RWPE2 (cell line): ENCODE measurements around the gene ZNF438.

Experiments used
- ATAC-seq: fragments of 200-7000 bp; cut with Tn5 transposase; 3 replicates; pipeline ENCODE4 v1.9.1; 2021; ENCODE audit warnings: low read depth
- DNase-seq: peaks from one replicate; pipeline ENCODE4 v3.0.0-alpha.2; 2020; ENCODE audit warnings: low spot score
- H3K27ac ChIP-seq: fragments of 450-650 bp; 2 replicates; pipeline ENCODE4 v1.5.1; 2017; ENCODE audit warnings: mild to moderate bottlenecking; ENCODE audit not compliant: poor library complexity, severe bottlenecking
- H3K27me3 ChIP-seq: fragments of 250-450 bp; sonication (Bioruptor Pico); 2 replicates; pipeline ENCODE4 v1.5.1; 2021; ENCODE audit warnings: mild to moderate bottlenecking, moderate library complexity; ENCODE audit not compliant: insufficient read depth, poor library complexity, severe bottlenecking
- H3K36me3 ChIP-seq: fragments of 250-450 bp; sonication (Bioruptor Pico); 2 replicates; pipeline ENCODE4 v1.5.1; 2020; ENCODE audit warnings: low read depth, mild to moderate bottlenecking, moderate library complexity
- H3K4me1 ChIP-seq: fragments of 250-450 bp; sonication (Bioruptor Pico); 2 replicates; pipeline ENCODE4 v1.5.1; 2021; ENCODE audit warnings: mild to moderate bottlenecking, moderate library complexity; ENCODE audit not compliant: insufficient read depth, poor library complexity, severe bottlenecking
- H3K4me3 ChIP-seq: fragments of 250-450 bp; sonication (Bioruptor Pico); 2 replicates; pipeline ENCODE4 v1.5.1; 2021; ENCODE audit warnings: mild to moderate bottlenecking, moderate library complexity; ENCODE audit not compliant: severe bottlenecking
- H3K9me3 ChIP-seq: fragments of 250-450 bp; sonication (Bioruptor Pico); 2 replicates; pipeline ENCODE4 v1.5.1; 2021; ENCODE audit warnings: mild to moderate bottlenecking, moderate library complexity; ENCODE audit not compliant: severe bottlenecking
- TF ChIP-seq, protein P1 (sequence below): fragments of 450-650 bp; IDR thresholded peaks from one replicate; pipeline ENCODE4 v1.5.1; 2017; ENCODE audit warnings: mild to moderate bottlenecking, moderate library complexity; ENCODE audit not compliant: poor library complexity, severe bottlenecking

Gene ZNF438

DNA sequence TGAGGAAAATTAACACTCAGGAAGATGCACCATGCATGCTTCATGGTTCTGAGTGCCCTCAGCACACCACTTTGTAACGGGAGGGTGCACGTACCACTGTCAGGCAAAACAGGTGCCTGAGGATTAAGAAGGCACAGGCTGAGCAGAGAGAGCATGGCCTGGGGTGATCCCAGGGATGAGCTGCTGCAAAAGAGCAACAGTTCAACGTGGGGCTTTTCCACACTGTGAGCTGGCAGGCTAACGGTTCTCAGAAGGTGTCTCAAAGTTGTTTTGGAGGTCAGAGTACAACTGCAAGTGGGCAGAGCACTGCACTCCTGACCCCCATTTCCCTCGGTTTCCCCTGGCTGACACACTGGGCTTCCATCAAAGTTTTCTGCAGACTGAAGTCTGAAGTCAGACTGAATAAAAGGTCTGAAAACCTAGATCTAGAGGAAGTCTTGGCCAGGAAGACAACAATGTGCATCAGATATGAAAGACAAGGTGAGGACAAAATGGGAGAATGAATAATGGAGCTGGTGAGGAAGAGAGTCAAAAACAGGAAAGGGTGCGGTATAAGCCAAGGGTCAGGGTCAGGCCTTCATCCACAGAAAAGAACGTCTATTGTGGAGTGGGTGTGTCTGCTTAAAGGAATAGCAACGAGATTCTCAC, 20.5 kb downstream of the ZNF438 start:
- TF ChIP-seq, protein P1, sequence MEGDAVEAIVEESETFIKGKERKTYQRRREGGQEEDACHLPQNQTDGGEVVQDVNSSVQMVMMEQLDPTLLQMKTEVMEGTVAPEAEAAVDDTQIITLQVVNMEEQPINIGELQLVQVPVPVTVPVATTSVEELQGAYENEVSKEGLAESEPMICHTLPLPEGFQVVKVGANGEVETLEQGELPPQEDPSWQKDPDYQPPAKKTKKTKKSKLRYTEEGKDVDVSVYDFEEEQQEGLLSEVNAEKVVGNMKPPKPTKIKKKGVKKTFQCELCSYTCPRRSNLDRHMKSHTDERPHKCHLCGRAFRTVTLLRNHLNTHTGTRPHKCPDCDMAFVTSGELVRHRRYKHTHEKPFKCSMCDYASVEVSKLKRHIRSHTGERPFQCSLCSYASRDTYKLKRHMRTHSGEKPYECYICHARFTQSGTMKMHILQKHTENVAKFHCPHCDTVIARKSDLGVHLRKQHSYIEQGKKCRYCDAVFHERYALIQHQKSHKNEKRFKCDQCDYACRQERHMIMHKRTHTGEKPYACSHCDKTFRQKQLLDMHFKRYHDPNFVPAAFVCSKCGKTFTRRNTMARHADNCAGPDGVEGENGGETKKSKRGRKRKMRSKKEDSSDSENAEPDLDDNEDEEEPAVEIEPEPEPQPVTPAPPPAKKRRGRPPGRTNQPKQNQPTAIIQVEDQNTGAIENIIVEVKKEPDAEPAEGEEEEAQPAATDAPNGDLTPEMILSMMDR = no peak
- Histone ChIP-seq H3K9me3 (no peaks in the 10 kb centered on the region), H3K4me1 (peaks cover 15% of the 10 kb centered on the region), H3K27me3 (no peaks in the 10 kb centered on the region), H3K4me3 (no peak overlapping the region), H3K36me3 (no peaks in the 10 kb centered on the region), H3K27ac (no peak overlapping the region)
- ATAC-seq (no peak), DNase-seq (no peak)

DNA sequence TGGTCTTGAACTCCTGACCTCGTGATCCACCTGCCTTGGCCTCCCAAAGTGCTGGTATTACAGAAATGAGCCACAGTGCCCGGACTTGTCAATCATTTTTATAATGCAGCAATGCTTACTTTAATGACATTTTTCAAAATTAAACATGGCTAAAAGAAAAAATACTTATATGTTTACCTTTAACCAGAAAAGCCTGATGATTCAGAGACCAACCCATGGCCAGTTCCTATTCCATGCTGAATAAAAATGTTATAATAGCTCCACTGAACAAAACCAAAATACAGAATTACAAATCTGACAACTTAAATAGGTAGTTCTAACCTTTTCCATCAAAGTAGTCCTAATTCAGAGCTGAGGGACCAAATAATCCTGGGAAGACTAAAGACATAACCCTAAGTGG, 21.6 kb downstream of the ZNF438 start:
- H3K9me3 ChIP-seq = no peaks in the 10 kb centered on the region
- ATAC-seq (no peak), DNase-seq (no peak)
- H3K36me3 ChIP-seq = no peaks in the 10 kb centered on the region
- no peak overlapping the region for H3K27ac ChIP-seq
- H3K4me1 ChIP-seq = peaks cover 22% of the 10 kb centered on the region
- no peak overlapping the region for H3K4me3 ChIP-seq
- TF ChIP-seq, protein P1 = no peak
- no peaks in the 10 kb centered on the region for H3K27me3 ChIP-seq

DNA sequence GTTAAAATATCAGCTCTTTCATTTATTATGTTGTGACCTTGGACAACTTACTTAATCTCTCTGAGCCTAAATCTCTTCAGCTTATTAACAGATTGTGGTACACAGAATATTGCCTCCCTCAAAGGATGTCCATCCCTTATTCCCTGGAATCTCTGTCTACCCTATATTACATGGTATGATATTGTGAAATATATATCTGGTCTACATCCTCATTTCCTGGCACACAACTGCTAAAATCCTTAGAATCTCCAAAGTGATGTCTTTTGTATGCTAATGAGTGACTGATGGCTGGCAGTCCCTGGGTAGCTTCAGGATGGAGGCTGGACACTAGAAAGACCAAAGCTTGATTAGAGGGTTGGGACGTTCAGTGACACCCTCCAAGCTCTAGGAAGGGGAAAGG, 25.8 kb downstream of the ZNF438 start:
- peak overlapping the region; percentile 74 for H3K27ac ChIP-seq
- no peaks in the 10 kb centered on the region for H3K36me3 ChIP-seq
- H3K27me3 ChIP-seq = no peaks in the 10 kb centered on the region
- DNase-seq (no peak), ATAC-seq (no peak)
- TF ChIP-seq, protein P1 = no peak
- H3K9me3 ChIP-seq = no peaks in the 10 kb centered on the region
- no peak overlapping the region for H3K4me3 ChIP-seq
- peaks cover 26% of the 10 kb centered on the region for H3K4me1 ChIP-seq

DNA sequence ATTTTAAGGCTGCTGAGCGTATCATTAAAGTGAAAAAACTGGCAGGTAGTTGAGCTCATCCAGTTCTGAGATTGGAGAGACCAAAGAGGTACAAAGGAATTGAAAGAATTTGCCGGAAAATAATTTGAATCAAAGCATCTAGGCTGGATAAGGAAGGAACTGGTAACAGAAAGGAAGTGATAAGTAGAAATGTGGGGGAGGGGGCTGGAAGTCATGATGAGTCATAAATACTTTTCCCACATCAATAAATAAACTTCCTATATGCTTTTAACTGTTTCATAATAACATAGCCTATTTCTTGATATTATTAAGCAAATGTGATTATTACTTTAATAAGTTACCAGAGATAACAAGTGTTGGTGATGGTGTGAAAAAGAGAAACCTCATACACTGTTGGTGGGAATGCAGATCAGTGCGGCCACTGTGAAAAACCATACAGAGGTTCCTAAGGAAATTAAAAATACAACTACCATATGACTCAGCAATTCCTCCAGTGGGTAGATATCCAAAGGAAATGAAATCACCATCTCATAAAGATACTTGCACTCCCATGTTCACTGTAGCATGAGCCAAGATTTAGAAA, 27.0 kb downstream of the ZNF438 start:
- no peaks in the 10 kb centered on the region for H3K27me3 ChIP-seq
- H3K36me3 ChIP-seq = no peaks in the 10 kb centered on the region
- ATAC-seq = peak; percentile 86
- TF ChIP-seq, protein P1 = no peak
- no peak overlapping the region for H3K4me3 ChIP-seq
- peaks cover 26% of the 10 kb centered on the region for H3K4me1 ChIP-seq
- H3K27ac ChIP-seq = peak overlapping the region; percentile 74
- no peaks in the 10 kb centered on the region for H3K9me3 ChIP-seq
- no peak for DNase-seq

DNA sequence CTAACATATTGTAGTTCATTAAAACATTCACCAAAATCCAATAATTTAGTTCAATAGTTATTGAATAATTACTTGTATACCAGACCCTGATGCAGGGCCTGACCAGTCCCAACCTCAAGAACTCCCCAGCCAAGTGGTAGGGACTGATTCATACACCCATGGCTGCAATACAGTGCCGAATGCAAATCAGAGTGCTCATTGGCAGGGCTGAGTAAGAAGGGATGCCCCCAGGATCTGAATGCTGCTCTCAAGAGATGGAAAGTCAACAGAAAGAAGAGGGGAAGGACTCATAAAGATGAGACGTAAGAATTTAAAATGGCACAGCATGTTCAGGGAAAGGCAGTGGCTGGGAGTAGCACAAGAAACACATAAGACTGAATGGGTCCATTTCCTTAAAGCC, 29.9 kb downstream of the ZNF438 start:
- H3K4me3 ChIP-seq = no peak overlapping the region
- peaks cover 17% of the 10 kb centered on the region for H3K4me1 ChIP-seq
- ATAC-seq (no peak), DNase-seq (no peak)
- no peaks in the 10 kb centered on the region for H3K9me3 ChIP-seq
- no peak overlapping the region for H3K27ac ChIP-seq
- H3K36me3 ChIP-seq = no peaks in the 10 kb centered on the region
- TF ChIP-seq, protein P1 = no peak
- H3K27me3 ChIP-seq = no peaks in the 10 kb centered on the region
